ENCODE results near the gene LAP3. TPM values are rescaled to one million over a fixed set of nuclear protein-coding genes. Genes with fewer than 3 reads are reported as not detected.
"Not testable (repeated sequence)": the region's sequence is repeated elsewhere in the genome, so short reads cannot be mapped to it uniquely, and the experiment has no call there.

LAP3 gene
- total RNA-seq: 197 and 225 TPM in 2 replicates

- DNase-seq (ENCODE audit: low read depth, low spot score): peak; percentile 81
Observed at GRCh38 chr4:17576932-17577664, at the start of gene LAP3. Gene LAP3, plus strand, starts transcription at chr4:17577198. Its CDS starts 268 bp downstream, at chr4:17577466.

GRCh38 chr4:17528551-17529165 lies 48.3 kb upstream of the LAP3 start:
- DNase-seq (ENCODE audit: low read depth, low spot score): no peak

GRCh38 chr4:17531538-17532285 lies 45.3 kb upstream of the LAP3 start:
- DNase-seq (ENCODE audit: low read depth, low spot score): no peak

GRCh38 chr4:17534705-17535104 lies 42.3 kb upstream of the LAP3 start:
- no peak for DNase-seq (ENCODE audit: low read depth, low spot score)

GRCh38 chr4:17535242-17535641 lies 41.8 kb upstream of the LAP3 start:
- DNase-seq (ENCODE audit: low read depth, low spot score): no peak

- no peak for DNase-seq (ENCODE audit: low read depth, low spot score)
Observed at GRCh38 chr4:17535906-17536305, 41.1 kb upstream of the LAP3 start.

- not testable (repeated sequence) for DNase-seq (ENCODE audit: low read depth, low spot score)
Observed at GRCh38 chr4:17537060-17537459, 39.9 kb upstream of the LAP3 start.

GRCh38 chr4:17544205-17544604 lies 32.8 kb upstream of the LAP3 start:
- no peak for DNase-seq (ENCODE audit: low read depth, low spot score)

GRCh38 chr4:17544831-17545234 lies 32.2 kb upstream of the LAP3 start:
- DNase-seq (ENCODE audit: low read depth, low spot score): no peak

- no peak for DNase-seq (ENCODE audit: low read depth, low spot score)
Observed at GRCh38 chr4:17545374-17546140, 31.4 kb upstream of the LAP3 start.

- DNase-seq (ENCODE audit: low read depth, low spot score): no peak
Observed at GRCh38 chr4:17546222-17546621, 30.8 kb upstream of the LAP3 start.

- DNase-seq (ENCODE audit: low read depth, low spot score): no peak
Observed at GRCh38 chr4:17546678-17547077, 30.3 kb upstream of the LAP3 start.

GRCh38 chr4:17550549-17550948 lies 26.4 kb upstream of the LAP3 start:
- no peak for DNase-seq (ENCODE audit: low read depth, low spot score)

- no peak for DNase-seq (ENCODE audit: low read depth, low spot score)
Observed at GRCh38 chr4:17552427-17552826, 24.6 kb upstream of the LAP3 start.

GRCh38 chr4:17554568-17554967 lies 22.4 kb upstream of the LAP3 start:
- DNase-seq (ENCODE audit: low read depth, low spot score): no peak

- no peak for DNase-seq (ENCODE audit: low read depth, low spot score)
Observed at GRCh38 chr4:17556498-17556897, 20.5 kb upstream of the LAP3 start.

- DNase-seq (ENCODE audit: low read depth, low spot score): no peak
Observed at GRCh38 chr4:17557880-17558279, 19.1 kb upstream of the LAP3 start.

GRCh38 chr4:17558941-17559708 lies 17.9 kb upstream of the LAP3 start:
- DNase-seq (ENCODE audit: low read depth, low spot score): no peak

GRCh38 chr4:17559709-17560048 lies 17.3 kb upstream of the LAP3 start:
- DNase-seq (ENCODE audit: low read depth, low spot score): no peak

- DNase-seq (ENCODE audit: low read depth, low spot score): no peak
Observed at GRCh38 chr4:17560065-17560673, 16.8 kb upstream of the LAP3 start.

Data from pulmonary artery endothelial cell (primary cell).